Small intestine (tissue), 7 donors: Measurements from ENCODE around the gene MARS2. TPM values are rescaled to one million over a fixed set of nuclear protein-coding genes. Genes with fewer than 3 reads are reported as not detected.
"Not testable (repeated sequence)": the region's sequence is repeated elsewhere in the genome, so short reads cannot be mapped to it uniquely, and the experiment has no call there.

Experiments
- DNase-seq, 2 donors: peaks; one replicate each; pipeline versions ENCODE4 v3.0.0 to v3.0.0-alpha.2; 2013
- FAIRE-seq: peaks from 2 replicates; lab custom pipeline; 2012; peaks lifted over from hg19 to GRCh38; lab: Jason Lieb, UNC
- H3K27ac ChIP-seq, 3 donors: one replicate each; pipeline ENCODE4 v1.5.1; 2013; ENCODE audit warnings: low read length in 2 of 3, mild to moderate bottlenecking in 2 of 3, control low read depth in 1 of 3, inconsistent platforms in 1 of 3, low read depth in 1 of 3, moderate library complexity in 1 of 3
- H3K27me3 ChIP-seq, 3 donors: one replicate each; pipeline ENCODE4 v1.6.1; 2013; ENCODE audit warnings: low read length in 3 of 3, inconsistent platforms in 1 of 3; ENCODE audit not compliant: control insufficient read depth in 3 of 3, insufficient read depth in 3 of 3
- H3K36me3 ChIP-seq, 3 donors: one replicate each; pipeline ENCODE4 v1.6.1; 2013; ENCODE audit warnings: low read length in 3 of 3, inconsistent platforms in 1 of 3, low read depth in 1 of 3, mild to moderate bottlenecking in 1 of 3, moderate library complexity in 1 of 3; ENCODE audit not compliant: control insufficient read depth in 3 of 3, insufficient read depth in 2 of 3
- H3K4me1 ChIP-seq, 3 donors: one replicate each; pipeline ENCODE4 v1.6.1; 2013; ENCODE audit warnings: low read length in 2 of 3, inconsistent platforms in 1 of 3, low read depth in 1 of 3, mild to moderate bottlenecking in 1 of 3, moderate library complexity in 1 of 3; ENCODE audit not compliant: control insufficient read depth in 3 of 3, insufficient read depth in 2 of 3
- H3K4me3 ChIP-seq, 3 donors: one replicate each; pipeline ENCODE4 v1.5.1; 2013; ENCODE audit warnings: low read length in 3 of 3, control low read depth in 1 of 3, inconsistent platforms in 1 of 3, low read depth in 1 of 3, mild to moderate bottlenecking in 1 of 3, moderate library complexity in 1 of 3
- H3K9me3 ChIP-seq, 2 donors: one replicate each; pipeline ENCODE4 v1.6.1; 2013; ENCODE audit warnings: low read depth in 1 of 2, low read length in 1 of 2; ENCODE audit not compliant: control insufficient read depth in 2 of 2, insufficient read depth in 1 of 2
- WGBS, 3 donors: extraction: QIAGEN DNeasy Blood & Tissue Kit; methylation state at CpG; one replicate each; pipeline ENCODE4 v1.1.7; 2013; 5-methylcytosine and 5-hydroxymethylcytosine counted together
- polyA plus RNA-seq, 4 donors: library from polyadenylated mRNA; stranded (reverse) in 3 of 4; unstranded in 1 of 4; fragments of 200-250 nt in 3 of 4; fragments of 120-200 nt in 1 of 4; gene quantifications; one replicate each; pipeline versions ENCODE4 v1.2.1 to v1.2.3, GENCODE V29; 2013
- donor health status: healthy with polysubstance abuse.
- donor health status: control.
- donor health status: control.
- donor health status: Bipolar disorder and iron deficiency.
- donor health status: healthy.

MARS2 gene
- polyA plus RNA-seq, 4 donors = 2.7 to 8.3 (median 5.0) TPM

- peaks cover 0 to 23% (median 10%) of the 10 kb centered on the region in 3 donors for H3K4me1 ChIP-seq
- H3K36me3 ChIP-seq, FAIRE-seq, H3K9me3 ChIP-seq, H3K27me3 ChIP-seq, H3K4me3 ChIP-seq, H3K27ac ChIP-seq, DNase-seq: not testable (repeated sequence)
- 92 to 93% (median 92%) methylated on average over 7 of the region's 7 CpGs for WGBS, 3 donors
Measured at GRCh38 chr2:197709140-197709539, 4.0 kb downstream of the MARS2 start.

- Histone ChIP-seq H3K36me3 (no peaks in the 10 kb centered on the region), H3K27me3 (no peaks in the 10 kb centered on the region), H3K4me3 (no peak overlapping the region), H3K9me3 (no peaks in the 10 kb centered on the region), H3K4me1 (peaks cover 0 to 23% (median 10%) of the 10 kb centered on the region in 3 donors), H3K27ac (no peak overlapping the region)
- no peak for FAIRE-seq
- DNase-seq = no peak
Measured at GRCh38 chr2:197710424-197711042, 5.4 kb downstream of the MARS2 start.

GRCh38 chr2:197711578-197711977 is 6.4 kb downstream of the MARS2 start:
- no peak overlapping the region for H3K4me3 ChIP-seq
- no peaks in the 10 kb centered on the region for H3K36me3 ChIP-seq
- H3K4me1 ChIP-seq = peaks cover 0 to 19% (median 10%) of the 10 kb centered on the region in 3 donors
- H3K27ac ChIP-seq = no peak overlapping the region
- DNase-seq = no peak
- H3K9me3 ChIP-seq = no peaks in the 10 kb centered on the region
- FAIRE-seq = no peak
- no peaks in the 10 kb centered on the region for H3K27me3 ChIP-seq

- Histone ChIP-seq H3K4me1 (peaks cover 0 to 7% (median 7%) of the 10 kb centered on the region in 3 donors), H3K9me3 (no peaks in the 10 kb centered on the region), H3K36me3 (peaks cover 0 to 1% (median 0%) of the 10 kb centered on the region in 3 donors), H3K4me3 (no peak overlapping the region), H3K27ac (no peak overlapping the region), H3K27me3 (no peaks in the 10 kb centered on the region)
- no peak for FAIRE-seq
- DNase-seq = no peak
- 78 to 89% (median 83%) methylated on average over 3 of the region's 3 CpGs for WGBS, 3 donors
Measured at GRCh38 chr2:197713271-197713670, 8.1 kb downstream of the MARS2 start.

GRCh38 chr2:197717863-197718262 is 12.7 kb downstream of the MARS2 start:
- peaks cover 0 to 2% (median 0%) of the 10 kb centered on the region in 3 donors for H3K36me3 ChIP-seq
- no peak overlapping the region for H3K4me3 ChIP-seq
- no peaks in the 10 kb centered on the region for H3K9me3 ChIP-seq
- 91 to 94% (median 94%) methylated on average over 2 of the region's 2 CpGs for WGBS, 3 donors
- no peak for DNase-seq
- peak; percentile 19 for FAIRE-seq
- no peaks in the 10 kb centered on the region for H3K27me3 ChIP-seq
- no peaks in the 10 kb centered on the region for H3K4me1 ChIP-seq
- H3K27ac ChIP-seq = no peak overlapping the region

- DNase-seq = no peak
- no peaks in the 10 kb centered on the region for H3K27me3 ChIP-seq
- FAIRE-seq = no peak
- H3K36me3 ChIP-seq = no peaks in the 10 kb centered on the region
- no peaks in the 10 kb centered on the region for H3K9me3 ChIP-seq
- no peak overlapping the region for H3K4me3 ChIP-seq
- no peak overlapping the region for H3K27ac ChIP-seq
- no peaks in the 10 kb centered on the region for H3K4me1 ChIP-seq
Measured at GRCh38 chr2:197727011-197727410, 21.8 kb downstream of the MARS2 start.

- not testable (repeated sequence) for H3K36me3 ChIP-seq, FAIRE-seq, DNase-seq, H3K27me3 ChIP-seq, H3K4me1 ChIP-seq, H3K27ac ChIP-seq, H3K4me3 ChIP-seq, H3K9me3 ChIP-seq
- WGBS, 3 donors = 84 to 92% (median 87%) methylated on average over 24 to 31 of the region's 32 CpGs
Measured at GRCh38 chr2:197728555-197729544, 23.7 kb downstream of the MARS2 start.

GRCh38 chr2:197740200-197740599 is 35.0 kb downstream of the MARS2 start:
- H3K9me3 ChIP-seq = no peaks in the 10 kb centered on the region
- no peak for FAIRE-seq
- no peak overlapping the region for H3K27ac ChIP-seq
- no peak for DNase-seq
- H3K36me3 ChIP-seq = no peaks in the 10 kb centered on the region
- no peaks in the 10 kb centered on the region for H3K27me3 ChIP-seq
- H3K4me1 ChIP-seq = no peaks in the 10 kb centered on the region
- H3K4me3 ChIP-seq = no peak overlapping the region
